Aorta (tissue), 5 donors: ENCODE results near the gene BTN3A1. TPM values are rescaled to one million over a fixed set of nuclear protein-coding genes. Genes with fewer than 3 reads are reported as not detected.

Experiments used
- ATAC-seq: fragments of 200-7000 bp; cut with Tn5 transposase; one replicate; pipeline ENCODE4 v1.9.1; 2022; ENCODE audit warnings: moderate library complexity; ENCODE audit not compliant: low FRiP score
- DNase-seq, 2 donors: peaks; one replicate each; pipeline ENCODE4 v3.0.0-alpha.2; 2020
- H3K27ac ChIP-seq, 2 donors: one replicate each; pipeline ENCODE4 v1.5.1; 2013; ENCODE audit warnings: low read length in 2 of 2, mild to moderate bottlenecking in 2 of 2, moderate library complexity in 2 of 2, control low read depth in 1 of 2, inconsistent platforms in 1 of 2, low read depth in 1 of 2
- H3K27me3 ChIP-seq, 2 donors: one replicate each; pipeline ENCODE4 v1.6.1; 2013; ENCODE audit warnings: control low read depth in 1 of 2, low read length in 1 of 2, mild to moderate bottlenecking in 1 of 2, moderate library complexity in 1 of 2; ENCODE audit not compliant: insufficient read depth in 2 of 2, control insufficient read depth in 1 of 2
- H3K36me3 ChIP-seq, 2 donors: one replicate each; pipeline ENCODE4 v1.6.1; 2013; ENCODE audit warnings: control low read depth in 1 of 2, low read length in 1 of 2, mild to moderate bottlenecking in 1 of 2; ENCODE audit not compliant: insufficient read depth in 2 of 2, control insufficient read depth in 1 of 2
- H3K4me1 ChIP-seq, 2 donors: one replicate each; pipeline ENCODE4 v1.6.1; 2013; ENCODE audit warnings: low read length in 2 of 2, control low read depth in 1 of 2, mild to moderate bottlenecking in 1 of 2, moderate library complexity in 1 of 2; ENCODE audit not compliant: insufficient read depth in 2 of 2, control insufficient read depth in 1 of 2
- H3K4me3 ChIP-seq, 2 donors: one replicate each; pipeline ENCODE4 v1.5.1; 2013; ENCODE audit warnings: low read length in 2 of 2, control low read depth in 1 of 2, mild to moderate bottlenecking in 1 of 2
- H3K9me3 ChIP-seq: one replicate; pipeline ENCODE4 v1.6.1; 2013; ENCODE audit warnings: mild to moderate bottlenecking, low read length; ENCODE audit not compliant: control insufficient read depth
- WGBS, 2 donors: extraction: QIAGEN DNeasy Blood & Tissue Kit; methylation state at CpG; one replicate each; pipeline ENCODE4 v1.1.7; 2013; 5-methylcytosine and 5-hydroxymethylcytosine counted together
- intact Hi-C, 2 donors: fragments of 100-400 bp; cut with DNase I; formaldehyde crosslinking; loops; one replicate each; pipeline versions ENCODE4 v1.14.2 to v1.15.0; 2022
- polyA plus RNA-seq, 2 donors: library from polyadenylated mRNA; stranded (reverse); fragments of 200-250 nt; gene quantifications; one replicate each; pipeline ENCODE4 v1.2.3, GENCODE V29; 2013
- total RNA-seq, 2 donors: library from RNA; stranded (reverse); fragmentation: NEBNext Ultra II Directional; extraction: Animal tissue kit (Norgen Biotek cat#: 25700); gene quantifications; one replicate each; pipeline ENCODE4 v1.2.1, GENCODE V29; 2021
- donor health status: healthy with polysubstance abuse.
- donor health status: Bipolar disorder and iron deficiency.
- donor health status: DM: no; HTN: no; CAD: no.
- donor health status: DM: no; HTN: no; CAD: no.
- donor health status: DM: yes; HTN: yes; CAD: no.

The BTN3A1 gene
- total and polyA plus RNA-seq, 4 donors, result 3.5 to 40.7 (median 11.9) TPM

DNA sequence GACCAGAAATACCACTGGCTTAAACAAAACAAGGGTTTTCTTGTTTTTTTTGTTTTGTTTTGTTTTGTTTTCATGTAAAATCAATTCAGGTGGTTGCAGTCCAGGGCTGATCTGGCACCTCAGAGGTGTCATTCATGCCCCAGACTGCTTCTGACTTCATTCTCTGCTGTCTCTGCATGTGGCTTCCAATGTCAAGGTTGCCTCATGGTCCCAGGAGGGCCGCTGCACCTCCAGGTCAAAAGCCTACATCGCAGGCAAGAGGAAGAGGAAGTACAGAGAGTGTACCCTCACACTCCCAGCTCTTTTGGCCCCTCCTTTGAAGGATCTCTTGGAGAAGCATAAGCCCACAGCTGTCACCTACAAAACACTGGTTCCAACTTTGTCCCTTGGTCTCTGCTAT is 1.4 kb upstream of the BTN3A1 start:
- Histone ChIP-seq H3K36me3 (no peaks in the 10 kb centered on the region), H3K27ac (no peak overlapping the region), H3K27me3 (no peaks in the 10 kb centered on the region), H3K4me3 (no peak overlapping the region), H3K9me3 (no peaks in the 10 kb centered on the region), H3K4me1 (peaks cover 0 to 3% of the 10 kb centered on the region in 2 donors)
- WGBS, 2 donors, result 79 to 85% methylated on average over 2 of the region's 2 CpGs
- intact Hi-C loops, result loop anchor here in 1 of 2 donors (10.0 kb wide), 1 partner anchor 74 kb away; no protein-coding TSS in a partner anchor
- ATAC-seq (no peak), DNase-seq (no peak)

DNA sequence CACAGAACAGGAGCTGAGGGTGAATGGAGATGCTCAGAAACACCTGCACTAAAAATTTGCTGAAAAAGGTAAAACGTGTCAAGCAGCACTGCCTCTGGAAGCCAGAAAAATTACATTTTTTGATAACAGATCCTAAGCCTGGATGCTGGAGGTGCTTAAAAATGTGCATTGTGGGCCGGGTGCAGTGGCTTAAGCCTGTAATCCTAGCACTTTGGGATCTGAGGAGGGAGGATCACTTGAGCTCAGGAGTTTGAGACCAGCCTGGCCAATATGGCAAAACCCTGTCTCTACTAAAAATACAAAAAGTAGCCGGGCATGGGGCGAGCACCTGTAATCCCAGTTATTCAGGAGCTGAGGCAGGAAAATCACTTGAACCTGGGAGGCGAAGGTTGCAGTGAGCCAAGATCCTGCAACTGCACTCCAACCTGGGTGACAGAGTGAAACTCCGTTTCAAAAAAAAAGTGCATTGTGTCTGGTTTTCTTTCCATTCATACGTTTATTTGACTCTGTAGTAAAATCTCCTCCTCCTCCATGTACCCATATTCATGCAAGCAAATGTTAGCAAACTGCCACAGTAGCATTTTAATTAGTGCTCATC is 587 bp upstream of the BTN3A1 start:
- no peaks in the 10 kb centered on the region for H3K36me3 ChIP-seq
- no peaks in the 10 kb centered on the region for H3K9me3 ChIP-seq
- H3K4me3 ChIP-seq, result peak overlapping the region; percentile 70 to 88
- DNase-seq (no peak), ATAC-seq (no peak)
- intact Hi-C loops, result loop anchor here in 1 of 2 donors (10.0 kb wide), 1 partner anchor 73 kb away; no protein-coding TSS in a partner anchor
- no peaks in the 10 kb centered on the region for H3K27me3 ChIP-seq
- 28 to 29% methylated on average over 7 of the region's 7 CpGs for WGBS, 2 donors
- H3K4me1 ChIP-seq, result peaks cover 0 to 3% of the 10 kb centered on the region in 2 donors
- no peak overlapping the region for H3K27ac ChIP-seq

GRCh38 chr6:26403893-26404292 is 1.8 kb downstream of the BTN3A1 start:
- no peak for DNase-seq
- H3K27me3 ChIP-seq, result no peaks in the 10 kb centered on the region
- no peak overlapping the region for H3K27ac ChIP-seq
- no peaks in the 10 kb centered on the region for H3K9me3 ChIP-seq
- H3K4me3 ChIP-seq, result no peak overlapping the region
- intact Hi-C loops, result loop anchor here in 1 of 2 donors (10.0 kb wide), 1 partner anchor 71 kb away; no protein-coding TSS in a partner anchor
- peaks cover 0 to 3% of the 10 kb centered on the region in 2 donors for H3K4me1 ChIP-seq
- no peak for ATAC-seq
- WGBS, 2 donors, result 87 to 95% methylated on average over 3 of the region's 3 CpGs
- no peaks in the 10 kb centered on the region for H3K36me3 ChIP-seq

GRCh38 chr6:26404546-26404945 is 2.5 kb downstream of the BTN3A1 start:
- Histone ChIP-seq H3K9me3 (no peaks in the 10 kb centered on the region), H3K27ac (no peak overlapping the region), H3K27me3 (no peaks in the 10 kb centered on the region), H3K36me3 (no peaks in the 10 kb centered on the region), H3K4me3 (no peak overlapping the region), H3K4me1 (peaks cover 0 to 3% of the 10 kb centered on the region in 2 donors)
- ATAC-seq (no peak), DNase-seq (no peak)
- intact Hi-C loops, result loop anchor here in 1 of 2 donors (10.0 kb wide), 1 partner anchor 70 kb away; no protein-coding TSS in a partner anchor
- 93 to 96% methylated on average over 3 of the region's 3 CpGs for WGBS, 2 donors

- Histone ChIP-seq H3K9me3 (no peaks in the 10 kb centered on the region), H3K36me3 (peaks cover 0 to 3% of the 10 kb centered on the region in 2 donors), H3K4me3 (no peak overlapping the region), H3K27me3 (no peaks in the 10 kb centered on the region), H3K27ac (no peak overlapping the region), H3K4me1 (no peaks in the 10 kb centered on the region)
- DNase-seq, result no peak
- no peak for ATAC-seq
- 85 to 86% methylated on average over 10 of the region's 10 CpGs for WGBS, 2 donors
- intact Hi-C loops, result loop anchor here in 1 of 2 donors (10.0 kb wide), 1 partner anchor 66 kb away; no protein-coding TSS in a partner anchor
Measured at GRCh38 chr6:26408828-26409730, 7.0 kb downstream of the BTN3A1 start.

DNA sequence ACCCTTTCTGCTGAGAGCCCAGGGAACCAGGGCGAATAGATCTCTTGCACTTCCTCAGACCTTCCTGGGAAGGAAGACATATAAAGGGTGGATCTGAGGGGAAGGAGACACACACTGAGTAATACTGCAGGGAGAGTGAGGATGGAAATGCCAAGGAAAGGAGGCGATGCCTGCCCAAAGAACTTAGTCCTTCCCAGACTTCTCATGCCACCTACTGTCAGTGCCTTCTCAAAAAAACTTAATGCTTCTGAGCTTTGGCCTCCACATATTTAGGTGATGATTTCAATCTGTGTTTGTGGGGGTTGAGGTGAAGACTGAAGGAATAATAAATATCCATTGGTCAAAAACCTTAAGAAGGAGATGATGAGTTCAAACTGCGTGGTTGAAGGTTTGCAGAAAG is 9.7 kb downstream of the BTN3A1 start:
- no peaks in the 10 kb centered on the region for H3K27me3 ChIP-seq
- H3K4me3 ChIP-seq, result no peak overlapping the region
- DNase-seq (no peak), ATAC-seq (no peak)
- intact Hi-C loops, result no loop called here
- H3K27ac ChIP-seq, result no peak overlapping the region
- H3K4me1 ChIP-seq, result no peaks in the 10 kb centered on the region
- no peaks in the 10 kb centered on the region for H3K9me3 ChIP-seq
- 94 to 96% methylated on average over 3 of the region's 3 CpGs for WGBS, 2 donors
- H3K36me3 ChIP-seq, result peaks cover 0 to 3% of the 10 kb centered on the region in 2 donors

- intact Hi-C loops, result no loop called here
- 65 to 66% methylated on average over 3 of the region's 3 CpGs for WGBS, 2 donors
Measured at GRCh38 chr6:26412228-26412627, 10.2 kb downstream of the BTN3A1 start.

GRCh38 chr6:26412954-26413353 is 10.9 kb downstream of the BTN3A1 start:
- Histone ChIP-seq H3K27me3 (no peaks in the 10 kb centered on the region), H3K36me3 (peaks cover 0 to 3% of the 10 kb centered on the region in 2 donors), H3K27ac (no peak overlapping the region), H3K9me3 (no peaks in the 10 kb centered on the region), H3K4me1 (no peaks in the 10 kb centered on the region), H3K4me3 (no peak overlapping the region)
- intact Hi-C loops, result no loop called here
- WGBS, 2 donors, result 88 to 91% methylated on average over 4 of the region's 4 CpGs
- no peak for DNase-seq
- ATAC-seq, result no peak

More at GRCh38 chr6:26412228-26412627, 10.2 kb downstream of the BTN3A1 start:
- Histone ChIP-seq H3K9me3 (no peaks in the 10 kb centered on the region), H3K36me3 (peaks cover 0 to 3% of the 10 kb centered on the region in 2 donors), H3K27ac (no peak overlapping the region), H3K4me3 (no peak overlapping the region), H3K27me3 (no peaks in the 10 kb centered on the region), H3K4me1 (no peaks in the 10 kb centered on the region)
- ATAC-seq (no peak), DNase-seq (no peak)
